ENCODE results near the gene CDK5R2.
A peak's percentile ranks its signal among the peaks of the same experiment; 100 is the strongest.

The CDK5R2 gene

GRCh38 chr2:218990052-218990451, 30.6 kb downstream of the CDK5R2 start:
- no peak for DNase-seq (ENCODE audit: low read depth)

DNA sequence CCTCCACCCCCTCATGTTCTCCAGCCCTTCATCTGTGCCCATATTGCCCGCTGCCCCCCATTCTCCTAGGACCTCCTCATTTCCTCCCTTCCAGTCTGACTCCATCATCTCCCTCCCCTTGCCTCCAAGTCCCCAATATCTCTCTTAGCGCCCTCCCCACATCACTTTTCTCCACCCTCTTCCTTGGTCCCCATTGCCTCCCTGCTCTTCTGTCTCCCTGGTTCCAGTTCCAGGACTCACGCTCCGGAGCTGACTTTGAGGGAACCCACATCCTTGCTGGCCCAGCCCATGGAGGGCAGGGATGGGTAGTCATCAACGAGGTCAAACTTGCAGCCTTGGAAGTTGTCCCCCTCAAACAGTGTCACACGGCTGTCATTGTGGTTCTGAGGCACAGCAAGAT, 31.1 kb downstream of the CDK5R2 start:
- no peak for DNase-seq (ENCODE audit: low read depth)

DNA sequence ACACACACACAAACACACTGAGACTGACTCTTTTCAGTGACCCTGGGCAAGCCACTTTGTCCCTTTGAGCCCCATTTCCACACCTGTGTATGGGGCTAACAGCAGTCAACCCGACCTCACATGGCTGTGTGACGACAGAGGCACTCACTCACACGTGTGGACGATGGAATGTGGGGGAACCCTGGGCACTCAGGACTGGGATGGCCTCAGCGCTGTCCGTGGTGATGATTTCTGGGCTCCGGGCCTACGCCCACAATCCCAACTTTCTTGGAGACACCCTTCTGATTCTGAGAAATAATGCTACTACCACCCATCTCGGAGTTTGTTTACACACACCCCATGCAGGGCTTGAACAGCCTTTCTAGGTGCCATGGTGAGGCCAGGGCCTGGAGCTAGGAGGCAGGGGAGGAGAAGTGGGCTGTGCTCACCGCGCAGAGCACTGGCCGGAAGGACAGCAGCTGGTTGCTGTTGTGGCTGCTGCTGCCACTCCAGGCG, 32.3 kb downstream of the CDK5R2 start:
- DNase-seq (ENCODE audit: low read depth) = peak; percentile 9

- DNase-seq (ENCODE audit: low read depth) = no peak
These were observed 32.7 kb downstream of the CDK5R2 start for GRCh38 chr2:218992196-218992595.

DNA sequence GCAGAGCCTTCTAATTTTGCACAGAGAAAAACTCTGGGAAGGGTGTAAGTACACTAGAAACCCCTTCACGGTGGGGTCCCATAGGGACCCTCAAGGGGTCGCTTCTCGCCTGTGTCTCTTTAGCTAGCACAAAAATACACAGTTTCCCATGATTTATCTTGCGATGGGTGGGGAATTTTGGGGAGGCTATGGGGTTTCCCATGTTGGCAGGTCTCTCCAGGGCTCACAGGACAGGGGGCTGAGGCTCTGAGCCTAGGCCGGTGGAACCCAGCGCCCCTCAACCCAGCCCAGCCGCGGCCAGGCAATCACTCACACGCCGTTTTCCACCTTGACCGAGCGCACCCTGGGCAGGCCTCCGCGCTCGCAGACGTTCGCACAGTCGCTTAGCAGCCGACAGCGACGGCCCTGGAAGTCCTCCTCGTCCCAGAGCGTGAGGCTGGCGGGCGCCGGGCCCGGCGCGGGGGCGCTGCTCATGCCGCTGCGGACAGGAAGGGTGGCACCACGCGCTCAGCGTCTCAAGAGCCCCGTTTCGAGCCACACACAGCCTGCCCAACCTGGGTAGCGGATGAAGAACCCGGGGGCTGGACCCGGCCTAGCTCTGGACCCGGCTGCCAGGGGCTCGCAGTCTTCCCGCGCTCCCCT, 33.4 kb downstream of the CDK5R2 start:
- no peak for DNase-seq (ENCODE audit: low read depth)

DNA sequence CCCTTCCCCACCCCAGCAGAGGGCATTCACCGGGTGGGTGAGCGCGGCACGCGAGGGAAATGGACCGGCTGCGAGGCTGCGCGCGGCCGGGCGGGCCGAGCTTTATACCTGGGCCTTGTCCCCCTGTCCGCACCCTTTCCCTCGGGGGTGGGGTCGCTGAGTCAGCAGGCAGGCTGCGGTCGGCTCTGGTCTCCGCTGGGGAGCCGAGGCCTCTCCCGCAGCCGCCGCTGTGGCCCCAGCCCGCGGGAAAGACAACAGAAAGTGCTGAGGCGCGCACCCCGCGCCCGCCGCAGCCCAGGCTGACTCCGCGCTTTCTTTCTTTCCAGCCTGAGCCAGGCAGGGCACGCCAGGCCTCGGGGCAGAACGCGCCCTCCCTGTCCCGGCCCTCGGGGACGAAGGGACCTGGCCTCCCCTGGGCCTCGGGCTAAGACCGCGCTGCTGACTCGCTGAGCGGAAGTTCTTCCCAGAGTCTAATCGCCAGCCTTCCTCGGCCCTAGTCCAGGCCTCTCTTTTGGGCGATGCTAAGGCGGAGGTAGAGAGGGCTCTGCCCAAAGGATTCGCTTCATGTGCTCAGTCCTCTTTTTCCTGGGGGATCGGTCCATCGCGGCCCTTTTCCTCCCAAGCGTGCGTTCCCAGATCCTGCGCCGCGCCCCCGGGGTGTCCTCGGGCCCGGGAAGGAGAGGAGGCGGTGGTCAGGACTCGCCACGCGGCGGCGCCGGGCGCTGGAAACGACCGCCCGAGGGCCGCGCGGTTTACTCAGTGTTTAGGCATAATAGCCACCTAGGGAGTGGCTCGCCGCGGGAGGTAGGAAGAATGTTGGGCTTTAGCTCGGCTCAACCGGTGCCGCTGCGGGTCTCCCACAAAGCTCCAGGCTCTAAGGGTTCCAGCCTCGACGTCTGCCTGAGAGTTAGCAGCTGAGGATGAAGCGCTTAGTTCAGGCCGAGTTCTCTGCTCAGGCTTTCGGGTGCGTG, 34.2 kb downstream of the CDK5R2 start, which contains the start of gene CRYBA2:
Gene CRYBA2, minus strand, starts transcription at position 78 of the 971 bp plus-strand sequence. CDS start 246 bp downstream, outside the sequence.
- no peak for DNase-seq (ENCODE audit: low read depth)

DNA sequence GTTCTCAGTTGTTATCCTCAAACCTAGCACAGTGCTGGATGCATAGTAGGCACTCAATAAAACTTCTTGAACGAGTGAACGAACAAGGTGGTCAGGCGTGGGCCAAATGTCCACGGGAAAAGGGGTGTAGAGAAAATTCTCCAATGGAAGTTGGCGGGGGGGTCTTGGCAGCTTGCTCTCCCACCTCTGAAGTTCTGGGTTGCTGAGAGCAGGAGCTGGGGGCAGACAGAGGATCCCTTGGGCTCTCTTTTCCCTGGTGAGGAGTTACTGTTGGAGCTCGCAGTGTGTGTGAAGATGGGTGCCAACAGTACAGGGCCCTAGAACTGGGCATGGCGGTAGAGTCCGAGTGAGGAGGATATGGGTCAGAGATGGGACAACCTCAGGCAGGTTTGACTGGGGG, 36.1 kb downstream of the CDK5R2 start:
- DNase-seq (ENCODE audit: low read depth) = no peak

DNA sequence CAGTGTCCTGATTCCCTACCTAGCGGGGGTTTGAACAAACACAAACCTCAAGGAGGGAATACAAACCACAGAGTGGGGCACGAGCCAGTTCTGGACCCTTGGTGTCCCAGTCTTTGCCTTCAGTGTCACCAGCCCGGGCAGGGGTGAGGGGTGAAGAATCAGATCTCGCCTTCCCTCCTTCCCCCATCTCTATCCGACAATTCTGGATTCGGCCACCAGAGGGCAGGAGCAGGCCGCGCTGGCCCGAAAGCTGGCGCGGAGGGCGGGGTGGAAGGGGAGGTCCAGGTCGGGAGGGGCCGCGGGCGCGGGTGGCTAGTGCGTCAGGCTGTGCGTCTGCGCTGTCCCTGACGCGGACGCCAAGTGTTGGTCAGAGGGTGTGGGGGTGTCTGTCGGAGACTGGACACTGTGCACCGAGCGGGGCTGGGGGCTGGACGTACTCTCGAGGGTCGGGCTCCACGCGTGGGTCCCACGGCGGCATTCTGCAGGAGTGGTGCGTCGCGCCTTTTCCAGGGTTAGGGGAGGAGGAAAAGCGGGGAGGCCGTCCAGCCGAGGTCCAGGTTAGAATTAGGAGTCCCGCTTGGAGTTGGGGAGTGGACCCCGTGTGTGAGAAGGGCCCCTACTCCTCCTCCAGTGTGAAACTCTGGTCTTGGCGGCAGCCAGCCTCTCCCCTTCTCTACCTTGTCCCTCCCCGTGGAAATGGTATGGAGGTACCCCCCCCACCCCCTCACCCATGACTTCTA, 36.7 kb downstream of the CDK5R2 start:
- DNase-seq (ENCODE audit: low read depth) = peak; percentile 40

DNA sequence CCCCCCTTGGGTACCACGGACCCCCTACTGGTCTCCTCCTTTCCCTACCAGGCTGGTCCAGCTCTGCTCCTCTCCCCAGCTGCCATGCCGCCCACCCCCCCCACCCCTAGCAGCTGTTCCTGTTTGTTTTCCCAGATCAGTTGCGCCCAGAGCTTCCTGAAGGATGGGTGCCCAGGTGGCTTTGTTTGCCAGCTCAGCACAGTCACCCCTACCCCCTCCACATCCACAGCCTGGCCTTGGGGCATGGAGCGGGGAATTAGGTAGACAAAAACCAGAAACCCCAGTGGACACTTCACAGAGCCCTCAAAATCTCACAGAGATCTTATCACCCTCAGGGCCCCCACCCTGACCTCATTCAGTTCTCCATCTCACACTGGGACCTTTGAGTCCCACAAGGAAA, 37.5 kb downstream of the CDK5R2 start:
- no peak for DNase-seq (ENCODE audit: low read depth)

- no peak for DNase-seq (ENCODE audit: low read depth)
These were observed 38.3 kb downstream of the CDK5R2 start for GRCh38 chr2:218997731-218998130.

DNA sequence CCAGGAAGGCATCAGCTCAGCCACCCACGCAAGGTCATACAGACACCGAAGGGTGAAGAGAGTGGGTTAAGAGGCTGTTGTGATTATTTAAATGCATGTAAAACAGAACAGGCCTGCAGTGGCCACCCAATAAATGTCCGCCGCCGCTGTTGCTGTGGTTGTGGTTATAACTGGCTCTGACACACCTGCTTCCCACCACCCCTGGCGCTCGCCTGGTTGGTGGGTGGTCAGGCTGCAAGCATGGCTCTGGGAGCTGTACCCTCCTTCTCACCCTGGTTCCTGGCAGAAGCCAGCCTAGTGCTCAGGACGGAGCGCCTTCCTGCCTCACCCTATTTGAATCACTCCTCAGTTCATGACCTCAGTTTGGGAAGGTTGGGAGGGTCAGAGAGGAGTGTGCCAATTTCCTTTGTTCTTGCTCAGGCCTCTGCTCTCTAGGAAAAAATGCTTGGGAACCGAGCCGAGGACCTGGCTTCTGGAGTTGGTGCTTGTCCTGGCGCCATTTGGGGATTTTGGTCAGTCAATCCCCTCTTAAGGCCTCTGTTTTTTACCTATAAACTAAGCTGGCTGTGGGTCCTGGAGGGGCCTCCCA, 39.0 kb downstream of the CDK5R2 start:
- DNase-seq (ENCODE audit: low read depth) = no peak

GRCh38 chr2:218999021-218999880, 39.8 kb downstream of the CDK5R2 start:
- DNase-seq (ENCODE audit: low read depth) = no peak

DNA sequence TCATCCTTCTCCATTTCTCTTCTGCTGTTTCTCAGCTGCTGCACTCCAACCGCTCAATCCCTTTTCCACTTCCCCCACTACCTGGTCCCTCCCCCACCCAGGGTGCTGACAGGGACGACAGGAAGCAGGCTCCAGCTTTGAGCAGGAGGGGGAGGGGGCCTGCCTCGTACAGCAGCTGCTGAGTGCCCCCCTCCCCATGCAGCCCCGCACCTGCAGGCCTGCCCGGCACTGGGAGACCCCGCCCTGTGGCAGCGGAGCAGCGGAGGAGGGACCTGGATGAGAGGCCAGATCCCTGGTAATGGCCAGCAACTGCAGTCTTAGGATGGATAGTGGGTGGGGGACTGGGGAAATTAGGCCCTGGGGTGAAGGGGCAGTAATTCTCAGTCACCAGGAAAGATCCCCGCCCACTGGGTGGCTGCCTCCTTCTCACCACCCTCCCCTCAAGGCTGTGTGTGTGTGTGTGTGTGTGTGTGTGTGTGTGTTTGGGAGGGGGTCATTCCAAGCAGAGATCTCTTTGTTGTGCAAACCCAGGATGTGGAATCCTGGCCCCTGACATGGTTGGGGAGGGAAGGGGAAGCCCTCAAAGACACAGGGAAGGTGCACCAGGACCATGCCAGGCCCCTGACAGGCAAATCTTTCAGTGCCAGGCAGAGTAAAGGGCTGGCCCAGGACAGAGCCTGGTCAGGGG, 40.6 kb downstream of the CDK5R2 start:
- DNase-seq (ENCODE audit: low read depth) = no peak

DNA sequence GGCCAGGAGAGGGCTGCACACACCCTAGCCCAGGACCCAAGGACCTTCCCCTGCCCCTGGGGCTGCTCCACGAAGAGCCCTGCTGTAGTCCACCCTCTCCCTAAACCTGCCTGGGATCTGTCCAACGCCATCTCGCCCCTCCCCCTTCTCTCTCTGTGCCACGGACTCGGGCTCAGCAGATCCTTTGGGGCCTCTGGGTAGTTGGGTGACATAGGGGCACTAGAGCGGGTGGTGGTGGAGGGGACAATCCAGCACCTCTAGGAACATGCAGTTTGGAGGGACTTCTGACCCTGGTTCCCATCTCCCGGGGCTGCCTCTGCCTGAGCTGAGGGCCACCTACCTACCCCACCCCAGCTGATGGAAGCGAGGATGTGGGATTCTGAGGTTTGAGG, 41.1 kb downstream of the CDK5R2 start:
- no peak for DNase-seq (ENCODE audit: low read depth)

DNA sequence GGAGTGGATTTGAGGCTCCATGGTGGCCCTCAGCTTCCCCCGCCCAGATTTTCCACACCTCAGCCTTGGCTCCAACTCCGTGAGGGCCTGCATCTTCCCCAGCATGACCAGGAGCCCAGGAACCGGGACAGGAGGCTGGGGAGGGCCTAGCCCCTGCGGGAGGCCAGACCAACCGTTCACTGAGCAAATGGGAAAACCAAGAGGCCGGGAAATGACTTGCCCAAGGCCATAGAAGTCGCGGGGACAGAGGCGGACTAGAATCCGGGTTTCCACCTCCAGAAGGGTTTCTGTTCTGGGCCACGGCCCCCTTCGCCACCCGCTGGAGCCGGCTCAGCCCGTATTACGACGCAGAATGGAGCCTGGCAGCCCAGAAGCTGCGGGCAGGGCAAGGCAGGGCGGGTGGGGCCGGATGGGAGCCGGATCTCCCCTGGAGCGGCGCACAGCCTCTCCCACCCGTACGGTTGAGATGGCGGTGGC, 41.7 kb downstream of the CDK5R2 start:
- no peak for DNase-seq (ENCODE audit: low read depth)

- DNase-seq (ENCODE audit: low read depth) = no peak
These were observed 42.3 kb downstream of the CDK5R2 start for GRCh38 chr2:219001577-219002394.

DNA sequence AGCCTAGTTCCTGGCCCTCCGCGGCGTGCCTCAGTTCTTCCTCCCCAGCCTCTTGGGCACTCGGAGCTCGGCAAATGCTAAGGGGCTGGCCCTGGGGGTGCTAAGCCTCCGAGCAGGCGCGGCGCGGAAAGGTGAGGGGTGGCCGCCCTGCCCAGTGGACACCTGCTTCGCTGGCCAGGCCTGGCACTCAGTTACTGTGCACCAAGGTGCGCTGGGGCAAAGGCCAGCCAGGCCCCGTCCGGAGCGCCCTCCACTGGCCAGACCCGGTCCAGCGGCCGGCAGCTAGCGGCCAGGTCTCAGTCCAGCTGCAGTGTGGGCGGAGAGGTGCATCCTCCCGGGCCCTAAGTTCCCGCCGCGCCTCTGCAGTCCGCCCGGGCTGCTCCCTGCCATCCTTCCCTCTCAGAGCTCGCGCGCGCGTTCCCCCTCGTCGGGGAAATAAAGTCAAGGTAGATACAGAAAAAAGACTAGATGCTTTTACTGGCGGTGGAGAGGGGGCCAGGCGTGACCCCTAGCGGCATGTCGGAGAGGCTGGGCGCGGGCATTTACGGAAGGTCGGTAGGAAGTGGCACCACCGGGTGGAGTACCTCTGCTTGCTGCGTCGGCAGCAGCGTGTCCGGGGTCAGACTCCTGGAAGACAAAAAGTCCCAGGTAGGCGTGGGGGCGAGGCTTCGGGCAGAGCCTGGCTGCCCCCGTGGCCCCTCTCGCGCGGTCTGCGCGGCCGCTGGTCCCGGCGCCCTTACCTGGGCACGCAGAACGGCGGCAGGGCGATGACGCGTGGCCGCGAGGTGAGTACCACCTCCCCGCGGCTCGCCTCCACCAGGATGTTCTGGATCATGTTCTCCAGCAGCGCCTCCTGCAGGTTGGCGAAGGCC, 43.2 kb downstream of the CDK5R2 start:
- DNase-seq (ENCODE audit: low read depth) = no peak

- DNase-seq (ENCODE audit: low read depth) = no peak
These were observed 43.8 kb downstream of the CDK5R2 start for GRCh38 chr2:219003267-219003634.
